Parathyroid adenoma (tissue), 2 donors: ENCODE measurements around the gene KAZN.

Experiments used
- H2AFZ ChIP-seq: fragments of 300-600 bp; sonication (generic); one replicate; pipeline ENCODE4 v1.7.0; 2017; ENCODE audit warnings: antibody characterized with exemption, mild to moderate bottlenecking
- H3K27ac ChIP-seq: fragments of 300-600 bp; sonication (generic); one replicate; pipeline ENCODE4 v1.7.0; 2017
- H3K27me3 ChIP-seq: fragments of 300-600 bp; sonication (generic); one replicate; pipeline ENCODE4 v1.7.0; 2017; ENCODE audit warnings: low read length; ENCODE audit not compliant: control insufficient read depth, insufficient read depth
- H3K36me3 ChIP-seq: fragments of 300-600 bp; sonication (generic); one replicate; pipeline ENCODE4 v1.7.0; 2017; ENCODE audit warnings: low read length; ENCODE audit not compliant: control insufficient read depth, insufficient read depth
- H3K4me1 ChIP-seq: fragments of 300-600 bp; sonication (generic); one replicate; pipeline ENCODE4 v1.7.0; 2017; ENCODE audit warnings: control low read depth
- H3K4me2 ChIP-seq: fragments of 300-600 bp; sonication (generic); one replicate; pipeline ENCODE4 v1.7.0; 2017; ENCODE audit warnings: low read length
- H3K4me3 ChIP-seq: fragments of 300-600 bp; sonication (generic); one replicate; pipeline ENCODE4 v1.7.0; 2017; ENCODE audit warnings: low read depth, low read length
- H3K79me2 ChIP-seq: fragments of 300-600 bp; sonication (generic); one replicate; pipeline ENCODE4 v1.7.0; 2017; ENCODE audit warnings: control low read depth
- H3K9ac ChIP-seq: fragments of 300-600 bp; sonication (generic); one replicate; pipeline ENCODE4 v1.7.0; 2017; ENCODE audit warnings: mild to moderate bottlenecking
- H3K9me3 ChIP-seq: fragments of 300-600 bp; sonication (generic); one replicate; pipeline ENCODE4 v1.7.0; 2017; ENCODE audit warnings: low read length; ENCODE audit not compliant: control insufficient read depth
- TF ChIP-seq, protein P1 (sequence below): fragments of 300-600 bp; sonication (generic); IDR thresholded peaks from one replicate; pipeline ENCODE4 v1.7.0; 2017; ENCODE audit warnings: antibody characterized with exemption, mild to moderate bottlenecking
- donor health status: primary hyperparathyroidism.

KAZN gene

GRCh38 chr1:15117671-15118325, 519.3 kb downstream of the KAZN start:
- TF ChIP-seq, protein P1, sequence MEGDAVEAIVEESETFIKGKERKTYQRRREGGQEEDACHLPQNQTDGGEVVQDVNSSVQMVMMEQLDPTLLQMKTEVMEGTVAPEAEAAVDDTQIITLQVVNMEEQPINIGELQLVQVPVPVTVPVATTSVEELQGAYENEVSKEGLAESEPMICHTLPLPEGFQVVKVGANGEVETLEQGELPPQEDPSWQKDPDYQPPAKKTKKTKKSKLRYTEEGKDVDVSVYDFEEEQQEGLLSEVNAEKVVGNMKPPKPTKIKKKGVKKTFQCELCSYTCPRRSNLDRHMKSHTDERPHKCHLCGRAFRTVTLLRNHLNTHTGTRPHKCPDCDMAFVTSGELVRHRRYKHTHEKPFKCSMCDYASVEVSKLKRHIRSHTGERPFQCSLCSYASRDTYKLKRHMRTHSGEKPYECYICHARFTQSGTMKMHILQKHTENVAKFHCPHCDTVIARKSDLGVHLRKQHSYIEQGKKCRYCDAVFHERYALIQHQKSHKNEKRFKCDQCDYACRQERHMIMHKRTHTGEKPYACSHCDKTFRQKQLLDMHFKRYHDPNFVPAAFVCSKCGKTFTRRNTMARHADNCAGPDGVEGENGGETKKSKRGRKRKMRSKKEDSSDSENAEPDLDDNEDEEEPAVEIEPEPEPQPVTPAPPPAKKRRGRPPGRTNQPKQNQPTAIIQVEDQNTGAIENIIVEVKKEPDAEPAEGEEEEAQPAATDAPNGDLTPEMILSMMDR = no peak
- H3K79me2 ChIP-seq = no peaks in the 10 kb centered on the region
- no peaks in the 10 kb centered on the region for H3K9me3 ChIP-seq
- H3K4me2 ChIP-seq = no peak overlapping the region
- no peaks in the 10 kb centered on the region for H3K36me3 ChIP-seq
- no peak overlapping the region for H2AFZ ChIP-seq
- H3K9ac ChIP-seq = no peak overlapping the region
- H3K27ac ChIP-seq = no peak overlapping the region
- H3K4me1 ChIP-seq = no peaks in the 10 kb centered on the region
- no peaks in the 10 kb centered on the region for H3K27me3 ChIP-seq
- no peak overlapping the region for H3K4me3 ChIP-seq

GRCh38 chr1:15118579-15118978, 520.1 kb downstream of the KAZN start:
- Histone ChIP-seq H3K79me2 (no peaks in the 10 kb centered on the region), H3K27ac (no peak overlapping the region), H3K9ac (no peak overlapping the region), H3K27me3 (no peaks in the 10 kb centered on the region), H3K4me1 (no peaks in the 10 kb centered on the region), H2AFZ (no peak overlapping the region), H3K9me3 (no peaks in the 10 kb centered on the region), H3K4me3 (no peak overlapping the region), H3K4me2 (no peak overlapping the region), H3K36me3 (no peaks in the 10 kb centered on the region)
- TF ChIP-seq, protein P1 = no peak

GRCh38 chr1:15120251-15120945, 521.9 kb downstream of the KAZN start:
- H3K36me3 ChIP-seq = no peaks in the 10 kb centered on the region
- H3K79me2 ChIP-seq = no peaks in the 10 kb centered on the region
- TF ChIP-seq, protein P1 = no peak
- no peak overlapping the region for H3K27ac ChIP-seq
- H3K4me1 ChIP-seq = no peaks in the 10 kb centered on the region
- no peaks in the 10 kb centered on the region for H3K27me3 ChIP-seq
- H2AFZ ChIP-seq = no peak overlapping the region
- H3K9ac ChIP-seq = no peak overlapping the region
- H3K9me3 ChIP-seq = no peaks in the 10 kb centered on the region
- H3K4me2 ChIP-seq = no peak overlapping the region
- H3K4me3 ChIP-seq = no peak overlapping the region

GRCh38 chr1:15122331-15122730, 523.8 kb downstream of the KAZN start:
- Histone ChIP-seq H3K4me2 (no peak overlapping the region), H3K9me3 (no peaks in the 10 kb centered on the region), H3K4me1 (no peaks in the 10 kb centered on the region), H3K9ac (no peak overlapping the region), H3K27me3 (no peaks in the 10 kb centered on the region), H3K36me3 (no peaks in the 10 kb centered on the region), H3K27ac (no peak overlapping the region), H3K4me3 (no peak overlapping the region), H2AFZ (no peak overlapping the region), H3K79me2 (no peaks in the 10 kb centered on the region)
- TF ChIP-seq, protein P1 = no peak

DNA sequence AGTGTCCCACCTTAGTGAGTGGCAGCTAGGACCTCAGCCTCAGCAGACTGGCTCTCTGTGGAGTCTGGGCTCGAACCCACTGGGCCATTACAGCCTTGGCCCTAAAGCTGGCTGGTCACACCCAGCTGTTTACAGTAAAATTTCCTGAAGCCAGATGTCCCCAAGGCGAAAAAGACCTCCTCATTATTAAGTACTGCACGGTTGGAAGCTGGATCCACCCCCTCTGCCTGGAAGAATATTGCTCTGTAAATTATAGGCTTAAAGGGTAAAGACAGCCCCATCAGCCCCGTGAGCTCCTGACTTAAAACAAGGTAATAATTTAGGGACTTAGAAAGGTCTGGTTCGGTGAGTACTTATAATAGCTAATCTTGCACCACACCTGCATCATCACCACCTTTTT, 524.8 kb downstream of the KAZN start:
- TF ChIP-seq, protein P1 = no peak
- Histone ChIP-seq H3K79me2 (no peaks in the 10 kb centered on the region), H3K4me1 (no peaks in the 10 kb centered on the region), H3K9ac (no peak overlapping the region), H3K4me2 (no peak overlapping the region), H2AFZ (no peak overlapping the region), H3K4me3 (no peak overlapping the region), H3K27me3 (no peaks in the 10 kb centered on the region), H3K36me3 (no peaks in the 10 kb centered on the region), H3K27ac (no peak overlapping the region), H3K9me3 (no peaks in the 10 kb centered on the region)
